Measurements from ENCODE around the gene SAA1.
A peak's percentile ranks its signal among the peaks of the same experiment; 100 is the strongest.

SAA1 gene

DNA sequence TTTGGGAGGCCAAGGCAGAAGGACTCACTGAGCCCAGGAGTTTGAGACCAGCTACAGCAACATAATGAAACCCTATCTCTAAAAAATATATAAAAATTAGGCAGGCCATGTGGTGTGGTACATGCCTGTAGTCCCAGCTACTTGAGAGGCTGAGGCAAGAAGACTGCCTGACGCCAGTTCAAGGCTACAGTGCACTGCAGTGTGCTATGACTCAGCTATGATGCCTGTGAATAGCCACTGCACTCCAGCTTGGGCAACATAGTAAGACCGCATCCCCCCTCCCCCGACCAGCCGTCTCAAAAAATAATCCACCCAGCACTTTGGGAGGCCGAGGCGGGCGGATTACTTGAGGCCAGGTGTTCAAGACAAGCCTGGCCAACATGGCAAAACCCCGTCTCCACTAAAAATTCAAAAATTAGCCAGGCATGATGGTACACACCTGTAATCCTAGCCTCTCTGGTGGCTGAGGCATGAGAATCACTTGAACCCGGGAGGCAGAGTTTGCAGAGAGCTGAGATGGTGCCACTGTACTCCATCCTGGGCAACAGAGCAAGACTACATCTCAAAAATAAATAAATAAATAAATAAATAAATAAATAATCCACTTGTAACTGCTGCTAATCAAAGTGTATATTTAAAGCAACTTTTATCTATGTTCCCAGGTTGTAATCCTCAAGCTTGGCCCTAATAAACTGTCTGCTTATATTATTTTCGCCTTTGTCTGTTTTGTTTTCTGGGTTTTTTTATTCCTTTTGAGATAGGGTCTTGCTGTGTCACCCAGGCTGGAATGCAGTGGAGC lies 48.1 kb downstream of the SAA1 start:
- no peak for TF ChIP-seq CTCF (IDR thresholded peaks at IDR 0.05; ENCODE audit: low read depth, low read length)
- Histone ChIP-seq H3K36me3 (peaks cover 26% of the 10 kb centered on the region), H3K27ac (no peak overlapping the region), H3K4me3 (ENCODE audit: low read depth, low read length) (no peak overlapping the region), H3K9me3 (ENCODE audit: severe bottlenecking) (no peaks in the 10 kb centered on the region), H3K27me3 (ENCODE audit: insufficient read depth, low read depth, severe bottlenecking) (no peaks in the 10 kb centered on the region)
- DNase-seq: peak; percentile 22

DNA sequence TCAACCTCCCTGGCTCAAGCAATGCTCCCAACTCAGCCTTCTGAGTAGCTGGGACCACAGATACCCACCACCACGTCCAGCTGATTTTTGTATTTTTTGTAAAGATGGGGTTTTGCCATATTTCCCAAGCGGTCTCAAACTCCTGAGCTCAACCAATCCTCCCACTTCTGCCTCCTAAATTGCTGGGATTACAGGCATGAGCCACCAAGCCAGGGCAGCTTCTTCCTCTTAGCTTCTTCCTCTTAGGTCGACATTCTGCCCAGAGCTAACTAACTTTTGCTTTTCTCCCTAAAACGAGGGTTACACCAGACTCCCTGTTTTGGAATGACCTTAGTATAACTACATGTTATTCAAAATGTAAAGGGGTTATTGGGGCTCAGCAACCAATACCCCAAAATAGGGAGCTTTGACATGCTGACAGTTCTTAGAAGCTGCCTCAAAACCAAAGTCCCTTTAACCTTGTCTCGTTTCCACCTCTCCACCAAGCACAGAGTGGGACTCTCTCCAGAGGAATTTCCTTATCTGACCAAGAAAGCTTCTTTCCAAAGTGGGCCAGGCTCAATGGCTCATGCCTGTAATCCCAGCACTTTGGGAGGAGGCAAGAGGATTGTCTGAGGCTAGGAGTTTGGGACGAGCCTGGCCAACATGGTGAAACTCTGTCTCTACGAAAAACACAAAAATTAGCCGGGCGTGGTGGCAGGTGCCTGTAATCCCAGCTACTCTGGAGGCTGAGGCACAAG lies 48.9 kb downstream of the SAA1 start:
- Histone ChIP-seq H3K9me3 (ENCODE audit: severe bottlenecking) (no peaks in the 10 kb centered on the region), H3K36me3 (peaks cover 18% of the 10 kb centered on the region), H3K27me3 (ENCODE audit: insufficient read depth, low read depth, severe bottlenecking) (no peaks in the 10 kb centered on the region), H3K4me3 (ENCODE audit: low read depth, low read length) (no peak overlapping the region), H3K27ac (no peak overlapping the region)
- TF ChIP-seq CTCF (IDR thresholded peaks at IDR 0.05; ENCODE audit: low read depth, low read length): no peak
- DNase-seq: no peak

DNA sequence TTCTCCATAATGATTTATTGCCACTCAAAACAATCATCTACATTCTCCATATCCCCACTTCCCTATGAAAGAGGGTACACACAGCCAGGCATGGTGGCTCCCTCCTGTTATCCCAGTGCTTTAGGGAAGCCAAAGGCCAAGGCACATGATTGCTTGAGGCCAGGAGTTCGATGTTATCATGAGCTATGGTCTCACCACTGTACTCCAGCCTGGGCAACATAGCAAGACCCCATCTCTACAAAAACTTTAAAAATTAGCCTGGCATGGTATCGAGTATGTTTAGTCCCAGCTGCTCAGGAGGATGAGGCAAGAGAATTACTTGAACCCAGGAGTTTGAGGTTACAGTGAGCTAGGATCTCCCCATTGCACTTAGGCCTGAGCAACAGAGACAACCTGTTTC lies 49.8 kb downstream of the SAA1 start:
- TF ChIP-seq CTCF (IDR thresholded peaks at IDR 0.05; ENCODE audit: low read depth, low read length): no peak
- Histone ChIP-seq H3K27me3 (ENCODE audit: insufficient read depth, low read depth, severe bottlenecking) (no peaks in the 10 kb centered on the region), H3K9me3 (ENCODE audit: severe bottlenecking) (no peaks in the 10 kb centered on the region), H3K4me3 (ENCODE audit: low read depth, low read length) (no peak overlapping the region), H3K27ac (no peak overlapping the region), H3K36me3 (peaks cover 13% of the 10 kb centered on the region)
- DNase-seq: no peak

- DNase-seq: no peak
- no peak for TF ChIP-seq CTCF (IDR thresholded peaks at IDR 0.05; ENCODE audit: low read depth, low read length)
- H3K27me3 ChIP-seq (ENCODE audit: insufficient read depth, low read depth, severe bottlenecking): no peaks in the 10 kb centered on the region
- H3K4me3 ChIP-seq (ENCODE audit: low read depth, low read length): no peak overlapping the region
- no peak overlapping the region for H3K27ac ChIP-seq
- peaks cover 3% of the 10 kb centered on the region; the same call in 1 of the 2 replicates for H3K36me3 ChIP-seq
- H3K9me3 ChIP-seq (ENCODE audit: severe bottlenecking): no peaks in the 10 kb centered on the region
Measured at GRCh38 chr11:18317551-18317950, 51.5 kb downstream of the SAA1 start.
